DND-41 (cell line): ENCODE measurements around the gene EDDM13.

ENCODE experiments used
- CTCF ChIP-seq: IDR thresholded peaks from 2 replicates; pipeline ENCODE4 v1.5.1; 2012; ENCODE audit warnings: borderline replicate concordance, low read length, moderate library complexity, mild to moderate bottlenecking; ENCODE audit not compliant: poor library complexity, severe bottlenecking; ENCODE audit errors: extremely low read depth
- EZH2 ChIP-seq: IDR thresholded peaks from 3 replicates; pipeline ENCODE4 v1.6.1; 2012; ENCODE audit warnings: borderline replicate concordance, low read depth, mild to moderate bottlenecking, moderate library complexity, low read length, inconsistent platforms; ENCODE audit not compliant: severe bottlenecking

- TF ChIP-seq CTCF: no peak
- TF ChIP-seq EZH2: no peak
Measured at GRCh38 chr19:56314018-56314380, 41.5 kb downstream of the EDDM13 start.
